ENCODE results near the gene ESF1.

Gene ESF1

GRCh38 chr20:13736436-13737191 lies 48.1 kb downstream of the ESF1 start:
- no peak for DNase-seq

GRCh38 chr20:13735826-13736225 lies 48.9 kb downstream of the ESF1 start:
- no peak for DNase-seq

- DNase-seq: no peak
Observed at GRCh38 chr20:13723011-13723410, 61.7 kb downstream of the ESF1 start.

GRCh38 chr20:13718171-13718570 lies 66.5 kb downstream of the ESF1 start:
- no peak for DNase-seq

GRCh38 chr20:13717631-13718044 lies 67.1 kb downstream of the ESF1 start:
- no peak for DNase-seq

- no peak for DNase-seq
Observed at GRCh38 chr20:13715171-13715570, 69.5 kb downstream of the ESF1 start.

- no peak for DNase-seq
Observed at GRCh38 chr20:13708234-13708633, 76.5 kb downstream of the ESF1 start.

GRCh38 chr20:13703265-13703664 lies 81.5 kb downstream of the ESF1 start:
- no peak for DNase-seq

- no peak for DNase-seq
Observed at GRCh38 chr20:13701486-13701885, 83.2 kb downstream of the ESF1 start.

GRCh38 chr20:13700761-13701160 lies 84.0 kb downstream of the ESF1 start:
- no peak for DNase-seq

- no peak for DNase-seq
Observed at GRCh38 chr20:13694420-13695150, 90.1 kb downstream of the ESF1 start.

- no peak for DNase-seq
Observed at GRCh38 chr20:13692802-13693736, 91.7 kb downstream of the ESF1 start.

GRCh38 chr20:13690943-13691342 lies 93.8 kb downstream of the ESF1 start:
- DNase-seq: no peak

GRCh38 chr20:13687815-13688214 lies 96.9 kb downstream of the ESF1 start:
- no peak for DNase-seq

- no peak for DNase-seq
Observed at GRCh38 chr20:13685623-13686022, 99.1 kb downstream of the ESF1 start.

GRCh38 chr20:13684566-13685222 lies 100.0 kb downstream of the ESF1 start:
- DNase-seq: no peak

GRCh38 chr20:13683833-13684232 lies 100.9 kb downstream of the ESF1 start:
- no peak for DNase-seq

GRCh38 chr20:13681248-13682125 lies 103.2 kb downstream of the ESF1 start:
- no peak for DNase-seq

GRCh38 chr20:13678944-13679343 lies 105.8 kb downstream of the ESF1 start:
- no peak for DNase-seq

GRCh38 chr20:13677241-13677640 lies 107.5 kb downstream of the ESF1 start:
- DNase-seq: no peak

GRCh38 chr20:13676682-13677081 lies 108.0 kb downstream of the ESF1 start:
- no peak for DNase-seq

GRCh38 chr20:13672690-13673089 lies 112.0 kb downstream of the ESF1 start:
- no peak for DNase-seq
